GM20431 (cell line): ENCODE results near the gene FNDC3A.
"Not testable (repeated sequence)": the region's sequence is repeated elsewhere in the genome, so short reads cannot be mapped to it uniquely, and the experiment has no call there.

Experiments
- in situ Hi-C: fragments of 300-500 bp; cut with MseI, MboI; formaldehyde crosslinking; loops from one replicate; pipeline ENCODE4 v1.15.0; 2020; ENCODE audit warnings: low sequenced_read_pairs; ENCODE audit not compliant: unreplicated experiment

Gene FNDC3A

DNA sequence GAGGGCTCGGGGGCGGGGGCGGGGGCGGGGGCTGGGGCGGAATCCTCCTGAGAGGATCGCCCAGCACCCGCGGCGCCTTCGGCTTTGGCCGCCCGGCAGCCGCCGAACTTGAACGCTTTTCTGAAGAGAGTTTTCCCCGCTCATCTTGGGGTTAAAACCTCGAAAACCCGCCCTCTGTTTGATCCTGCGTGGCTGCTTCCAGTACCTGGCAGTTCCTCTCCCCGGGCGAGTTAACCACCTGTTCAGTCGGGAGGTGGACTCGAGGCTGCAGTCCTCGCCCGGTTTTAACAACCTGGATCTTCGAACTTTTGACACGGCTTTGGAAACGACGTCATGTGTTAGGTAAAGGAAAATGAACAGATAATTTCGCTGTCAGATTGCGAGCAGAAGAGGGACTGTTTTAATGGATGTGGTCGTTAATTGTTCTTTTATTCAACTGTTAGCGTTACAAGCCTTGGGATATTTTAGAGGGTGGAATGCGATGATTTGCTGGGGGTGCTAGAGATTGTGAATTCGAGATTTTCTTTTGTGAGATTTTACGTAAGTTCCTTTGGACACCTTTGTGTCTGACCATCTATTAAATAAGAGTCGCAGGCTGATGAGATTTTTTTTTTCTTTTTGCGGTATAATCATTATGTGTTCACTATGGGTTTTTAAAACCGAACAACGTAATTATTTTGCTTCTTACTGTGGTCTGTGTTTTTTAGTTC is 1.0 kb downstream of the FNDC3A start:
- in situ Hi-C loops: no loop called here

- in situ Hi-C loops: no loop called here
Observed at GRCh38 chr13:48977286-48977625, 1.5 kb downstream of the FNDC3A start.

- in situ Hi-C loops: no loop called here
Observed at GRCh38 chr13:48977973-48978372, 2.3 kb downstream of the FNDC3A start.

DNA sequence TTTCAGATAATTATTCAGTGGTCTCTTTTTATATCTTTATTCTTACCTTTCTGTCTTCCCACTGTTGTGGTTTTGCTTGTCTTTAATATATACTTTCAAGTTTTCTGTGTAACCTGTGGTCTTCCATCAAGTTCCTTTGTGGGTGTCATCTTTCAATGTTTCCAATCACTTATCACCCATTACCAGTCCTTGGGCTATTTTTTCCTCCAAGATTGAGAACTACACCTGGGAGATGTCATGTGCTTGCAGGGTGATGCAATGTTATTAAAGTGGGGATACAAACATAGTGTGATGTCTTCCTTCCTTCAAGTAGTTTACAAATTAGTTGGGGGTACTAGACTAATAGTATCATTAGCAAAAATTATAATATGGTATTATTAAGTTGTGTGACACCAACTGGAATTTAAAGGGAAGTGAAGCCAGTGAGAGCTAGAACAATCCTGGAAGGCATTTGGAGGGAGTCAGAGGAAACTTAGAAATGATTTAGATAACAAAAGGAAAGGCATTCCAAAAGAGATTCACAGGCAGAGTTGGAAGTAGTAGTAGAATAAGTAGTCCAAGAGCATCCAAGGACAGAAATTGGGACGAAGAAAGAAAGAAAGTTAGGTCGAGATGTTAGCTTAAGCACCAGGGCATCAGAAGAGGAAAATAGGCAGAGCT is 3.4 kb downstream of the FNDC3A start:
- in situ Hi-C loops: no loop called here

DNA sequence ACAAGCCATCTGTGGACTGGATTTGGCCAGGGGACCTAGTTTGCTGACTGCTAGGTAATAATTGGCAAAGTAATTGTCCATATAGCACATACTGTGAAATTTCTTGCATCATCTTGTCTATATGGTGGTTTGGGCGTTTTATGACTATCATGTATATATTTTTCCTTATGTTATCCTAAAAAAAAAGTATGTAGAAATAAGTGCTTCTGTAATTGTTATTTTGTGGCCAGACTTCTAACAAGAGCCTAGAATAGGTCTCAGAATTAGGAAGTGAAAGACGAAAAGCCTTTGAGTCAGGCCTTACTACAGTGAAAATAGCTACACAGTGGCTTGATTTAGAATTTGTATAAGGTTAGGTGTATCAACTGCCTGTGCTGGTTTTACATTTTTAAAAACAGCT is 4.2 kb downstream of the FNDC3A start:
- in situ Hi-C loops: no loop called here

GRCh38 chr13:48983331-48983730 is 7.6 kb downstream of the FNDC3A start:
- in situ Hi-C loops: no loop called here

DNA sequence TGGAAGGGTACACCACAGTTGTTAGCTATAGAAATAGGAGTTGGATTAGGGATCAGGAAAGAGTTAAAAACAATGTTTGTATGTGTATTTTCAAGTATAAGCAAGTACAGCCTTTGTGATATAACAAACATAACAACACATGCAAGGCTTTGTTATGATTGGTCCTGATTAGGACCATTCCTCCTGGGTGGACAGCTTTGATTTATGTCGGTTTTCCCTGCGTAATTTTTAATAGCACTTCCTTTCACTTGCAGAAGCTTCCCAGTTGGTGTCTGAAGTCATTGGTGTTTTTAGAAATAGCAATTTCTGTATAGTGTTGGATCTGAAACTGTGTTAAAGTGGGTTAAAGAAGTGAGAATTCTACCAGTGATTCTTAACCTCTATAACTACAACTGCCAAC is 10.0 kb downstream of the FNDC3A start:
- in situ Hi-C loops: no loop called here

DNA sequence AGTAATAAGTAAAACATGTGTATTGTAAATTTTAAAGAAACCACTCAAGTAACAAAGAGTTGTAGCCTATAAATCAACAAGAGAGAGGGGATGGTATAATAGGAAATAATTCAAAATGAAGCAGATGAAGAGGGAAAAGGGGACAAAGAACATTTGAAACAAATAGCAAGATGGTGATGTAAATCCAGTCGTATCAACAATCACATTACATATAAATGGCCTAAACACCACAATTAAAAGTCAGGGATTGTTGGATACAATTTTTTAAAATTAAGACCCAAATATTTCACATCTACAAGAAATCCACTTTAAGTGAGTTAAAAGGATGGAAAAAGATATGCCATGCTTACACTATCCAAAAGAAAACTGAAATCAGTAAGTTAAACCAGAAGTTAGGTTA is 15.2 kb downstream of the FNDC3A start:
- in situ Hi-C loops: no loop called here

DNA sequence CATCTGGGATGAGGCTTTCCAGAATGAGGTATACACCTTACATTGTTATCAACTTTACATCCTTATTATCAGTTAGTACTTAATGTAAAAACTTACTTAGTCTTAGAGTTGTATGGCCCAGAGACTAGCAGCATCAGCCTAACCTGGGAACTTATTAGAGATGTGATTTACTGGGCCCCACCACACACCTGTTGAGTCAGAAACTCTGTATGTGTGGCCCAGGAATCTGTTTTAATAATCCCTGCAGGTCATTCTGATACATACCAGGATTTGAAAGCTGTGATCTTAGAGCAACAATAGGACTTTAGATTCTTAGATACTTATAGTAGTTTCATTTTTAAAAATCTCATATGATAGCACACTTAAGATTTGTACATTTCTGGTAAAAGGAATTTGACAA is 17.4 kb downstream of the FNDC3A start:
- in situ Hi-C loops: no loop called here

GRCh38 chr13:48994706-48995105 is 19.0 kb downstream of the FNDC3A start:
- in situ Hi-C loops: no loop called here

DNA sequence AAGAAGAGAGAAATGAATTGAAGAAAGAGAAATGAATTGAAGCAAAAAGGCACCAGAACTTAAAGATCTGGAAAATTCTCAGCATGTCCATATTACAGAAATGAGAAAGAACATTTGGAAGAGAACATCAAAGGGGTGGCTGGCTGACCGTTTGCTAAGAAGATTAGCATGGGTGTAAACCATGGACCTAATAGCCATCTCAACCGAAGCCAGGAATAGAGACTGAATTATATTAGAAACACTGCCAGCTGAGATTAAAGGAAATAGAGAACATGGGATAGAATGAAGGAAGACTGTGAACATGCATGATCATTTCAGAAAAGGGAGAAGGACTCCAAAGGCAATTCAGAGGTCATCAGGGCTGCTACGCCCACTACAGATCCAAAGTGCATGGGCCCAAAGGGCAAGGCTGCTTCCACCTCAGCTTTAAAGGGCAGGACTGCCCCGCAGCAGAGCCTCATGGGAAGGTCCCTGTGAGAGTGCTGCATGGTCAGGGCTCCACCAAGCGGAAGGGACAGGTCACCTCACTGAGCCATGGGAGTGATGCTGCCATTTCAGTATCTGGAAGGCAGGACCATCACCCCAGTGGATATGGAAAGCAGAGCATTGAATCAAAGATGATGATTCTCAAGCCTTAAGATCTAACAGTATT is 23.1 kb downstream of the FNDC3A start:
- in situ Hi-C loops: no loop called here

- in situ Hi-C loops: no loop called here
Observed at GRCh38 chr13:49000247-49000646, 24.5 kb downstream of the FNDC3A start.

DNA sequence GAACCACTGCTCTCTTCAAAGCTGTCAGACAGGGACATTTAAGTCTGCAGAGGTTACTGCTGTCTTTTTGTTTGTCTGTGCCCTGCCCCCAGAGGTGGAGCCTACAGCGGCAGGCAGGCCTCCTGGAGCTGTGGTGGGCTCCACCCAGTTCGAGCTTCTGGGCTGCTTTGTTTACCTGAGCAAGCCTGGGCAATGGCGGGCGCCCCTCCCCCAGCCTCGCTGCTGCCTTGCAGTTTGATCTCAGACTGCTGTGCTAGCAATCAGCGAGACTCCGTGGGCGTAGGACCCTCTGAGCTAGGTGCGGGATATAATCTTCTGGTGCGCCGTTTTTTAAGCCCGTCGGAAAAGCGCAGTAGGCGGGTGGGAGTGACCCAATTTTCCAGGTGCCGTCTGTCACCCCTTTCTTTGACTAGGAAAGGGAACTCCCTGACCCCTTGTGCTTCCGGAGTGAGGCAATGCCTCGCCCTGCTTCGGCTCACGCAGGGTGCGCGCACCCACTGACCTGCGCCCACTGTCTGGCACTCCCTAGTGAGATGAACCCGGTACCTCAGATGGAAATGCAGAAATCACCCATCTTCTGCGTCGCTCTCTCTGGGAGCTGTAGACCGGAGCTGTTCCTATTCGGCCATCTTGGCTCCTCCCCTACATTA is 43.4 kb downstream of the FNDC3A start:
- in situ Hi-C loops: not testable (repeated sequence)

DNA sequence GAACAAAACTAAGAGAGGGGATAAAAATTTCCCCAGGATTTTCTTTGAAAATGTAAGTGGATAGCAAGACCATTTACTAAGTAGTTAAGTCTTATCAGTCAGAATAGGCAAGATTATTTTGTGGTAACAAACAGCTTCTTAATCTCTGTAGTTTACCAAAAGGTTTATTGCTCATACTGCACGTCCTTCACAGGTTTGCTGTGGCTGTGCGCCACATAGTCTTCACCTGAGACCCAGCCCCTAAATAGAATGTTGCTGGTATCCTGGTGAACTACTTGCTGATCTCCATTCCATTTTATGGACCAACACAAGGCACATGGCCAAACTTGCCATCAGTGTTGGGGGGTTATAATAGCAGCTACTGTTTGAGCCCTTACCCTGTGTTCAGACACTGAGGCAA is 44.6 kb downstream of the FNDC3A start:
- in situ Hi-C loops: no loop called here

DNA sequence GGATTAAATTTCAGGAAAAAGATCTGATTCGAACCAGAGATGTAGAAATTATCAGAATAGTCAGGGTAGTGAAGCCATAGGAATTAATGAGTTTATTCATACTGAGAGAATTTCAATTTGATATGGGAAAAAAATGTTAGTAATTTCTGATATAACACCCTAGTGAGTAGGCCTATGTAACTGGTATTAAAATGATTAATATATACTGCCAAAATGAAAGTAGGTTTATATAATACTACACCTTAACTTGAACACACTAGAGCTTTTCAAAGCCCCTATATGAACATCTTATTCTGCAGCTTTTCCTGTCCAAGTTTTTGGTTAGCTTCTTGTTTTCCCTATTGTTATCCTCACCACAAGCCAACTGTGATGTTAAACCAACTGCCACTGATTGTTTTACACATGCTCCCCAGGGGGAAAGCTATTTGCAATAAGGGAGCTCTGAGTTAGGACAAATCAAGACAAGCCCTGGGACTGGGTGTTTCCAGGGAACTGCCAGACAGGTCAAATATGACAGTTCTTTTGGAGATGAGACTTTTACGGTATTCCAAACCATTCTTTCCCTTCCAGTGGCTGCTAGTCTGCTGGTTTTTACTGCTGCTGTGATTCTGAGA is 45.3 kb downstream of the FNDC3A start:
- in situ Hi-C loops: no loop called here

- in situ Hi-C loops: no loop called here
Observed at GRCh38 chr13:49021953-49022352, 46.2 kb downstream of the FNDC3A start.

GRCh38 chr13:49022472-49023144 is 46.9 kb downstream of the FNDC3A start:
- in situ Hi-C loops: no loop called here

GRCh38 chr13:49023431-49023830 is 47.7 kb downstream of the FNDC3A start:
- in situ Hi-C loops: no loop called here

GRCh38 chr13:49026851-49027250 is 51.1 kb downstream of the FNDC3A start:
- in situ Hi-C loops: no loop called here

DNA sequence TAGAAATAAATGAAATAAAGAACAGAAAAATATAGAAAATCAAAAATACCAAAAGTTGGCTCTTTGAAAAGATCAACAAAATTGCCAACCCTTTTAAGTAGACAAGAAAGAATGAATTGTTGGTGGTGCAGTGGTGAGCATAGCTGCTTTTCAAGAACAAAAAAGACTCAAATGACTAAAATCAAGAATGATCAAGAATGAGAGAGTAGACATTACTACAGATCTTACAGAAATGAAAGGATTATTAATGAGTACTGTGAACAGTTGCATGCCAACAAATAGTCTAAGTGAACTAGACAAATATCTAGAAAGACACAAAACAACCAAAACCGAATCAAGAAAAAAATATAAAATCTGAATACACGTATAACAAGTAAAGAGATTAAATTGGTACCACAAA is 53.9 kb downstream of the FNDC3A start:
- in situ Hi-C loops: no loop called here
